Fibroblast of pulmonary artery (primary cell): ENCODE data around the gene BRIP1.
A peak's percentile ranks its signal among the peaks of the same experiment; 100 is the strongest.

ENCODE experiments used
- DNase-seq: peaks from one replicate; pipeline ENCODE4 v3.0.0-alpha.2; 2010; ENCODE audit warnings: low read depth
- H3K4me3 ChIP-seq: replicated peaks from 2 replicates; pipeline ENCODE4 v1.5.1; 2011; ENCODE audit warnings: low read depth, mild to moderate bottlenecking, control low read depth, low read length, moderate library complexity
- TF ChIP-seq, protein P1 (sequence below): IDR thresholded peaks from 2 replicates; pipeline ENCODE4 v1.5.1; 2011; ENCODE audit warnings: mild to moderate bottlenecking, control low read depth, low read length, inconsistent platforms; ENCODE audit errors: missing control alignments

The BRIP1 gene

GRCh38 chr17:61813211-61813610, 50.1 kb downstream of the BRIP1 start:
- DNase-seq = peak; percentile 17
- TF ChIP-seq, protein P1, sequence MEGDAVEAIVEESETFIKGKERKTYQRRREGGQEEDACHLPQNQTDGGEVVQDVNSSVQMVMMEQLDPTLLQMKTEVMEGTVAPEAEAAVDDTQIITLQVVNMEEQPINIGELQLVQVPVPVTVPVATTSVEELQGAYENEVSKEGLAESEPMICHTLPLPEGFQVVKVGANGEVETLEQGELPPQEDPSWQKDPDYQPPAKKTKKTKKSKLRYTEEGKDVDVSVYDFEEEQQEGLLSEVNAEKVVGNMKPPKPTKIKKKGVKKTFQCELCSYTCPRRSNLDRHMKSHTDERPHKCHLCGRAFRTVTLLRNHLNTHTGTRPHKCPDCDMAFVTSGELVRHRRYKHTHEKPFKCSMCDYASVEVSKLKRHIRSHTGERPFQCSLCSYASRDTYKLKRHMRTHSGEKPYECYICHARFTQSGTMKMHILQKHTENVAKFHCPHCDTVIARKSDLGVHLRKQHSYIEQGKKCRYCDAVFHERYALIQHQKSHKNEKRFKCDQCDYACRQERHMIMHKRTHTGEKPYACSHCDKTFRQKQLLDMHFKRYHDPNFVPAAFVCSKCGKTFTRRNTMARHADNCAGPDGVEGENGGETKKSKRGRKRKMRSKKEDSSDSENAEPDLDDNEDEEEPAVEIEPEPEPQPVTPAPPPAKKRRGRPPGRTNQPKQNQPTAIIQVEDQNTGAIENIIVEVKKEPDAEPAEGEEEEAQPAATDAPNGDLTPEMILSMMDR = no peak
- H3K4me3 ChIP-seq = no peak overlapping the region

GRCh38 chr17:61812747-61813146, 50.6 kb downstream of the BRIP1 start:
- TF ChIP-seq, protein P1 = no peak
- DNase-seq = no peak
- no peak overlapping the region for H3K4me3 ChIP-seq

DNA sequence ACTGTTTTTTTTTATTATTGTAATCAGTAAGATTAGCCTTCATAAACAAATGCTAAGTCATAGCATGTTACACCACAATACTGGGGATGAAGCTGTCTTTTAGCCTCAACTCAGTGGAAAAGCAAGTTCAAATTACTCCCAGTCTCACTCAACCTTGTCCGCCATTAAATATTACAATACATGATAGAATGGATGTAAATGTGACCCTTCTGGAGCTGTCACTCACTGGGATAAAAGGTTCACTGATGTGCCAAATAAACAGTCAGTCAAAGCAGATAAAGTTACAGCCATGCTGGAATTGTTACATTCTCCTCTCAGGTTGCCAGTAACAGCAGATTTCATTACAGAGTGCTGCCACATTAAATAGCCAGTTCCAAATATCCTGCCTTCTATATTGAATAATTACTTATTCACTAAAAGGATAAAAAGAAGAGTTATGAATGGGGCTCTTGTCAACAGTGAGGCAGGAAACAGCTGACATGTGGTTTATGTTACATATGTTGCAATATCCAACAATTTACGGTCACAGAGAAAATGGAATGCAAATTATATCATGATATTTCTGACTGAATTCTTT, 53.4 kb downstream of the BRIP1 start:
- DNase-seq = peak; percentile 79
- TF ChIP-seq, protein P1 = no peak
- H3K4me3 ChIP-seq = no peak overlapping the region

DNA sequence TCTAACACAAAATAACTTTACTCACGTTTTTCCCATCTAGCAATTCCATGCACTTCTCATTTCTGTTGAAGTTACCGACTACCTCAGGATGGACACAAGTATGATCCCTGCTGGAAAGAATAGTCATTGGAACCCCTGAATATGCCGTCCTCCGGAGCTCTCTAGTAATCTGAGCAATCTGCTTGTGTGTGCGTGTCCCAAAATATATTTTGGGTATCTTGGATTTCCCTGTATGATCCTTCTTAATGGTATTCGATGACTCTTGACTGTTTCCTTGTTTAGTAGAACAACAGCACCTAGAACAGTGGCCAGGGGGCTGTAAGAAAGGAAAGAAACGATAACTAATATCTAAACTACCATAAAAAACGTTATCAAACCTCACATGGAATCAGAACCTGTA, 54.9 kb downstream of the BRIP1 start:
- TF ChIP-seq, protein P1 = no peak
- H3K4me3 ChIP-seq = no peak overlapping the region
- no peak for DNase-seq

GRCh38 chr17:61806936-61807335, 56.4 kb downstream of the BRIP1 start:
- no peak for DNase-seq
- no peak overlapping the region for H3K4me3 ChIP-seq
- TF ChIP-seq, protein P1 = no peak

- TF ChIP-seq, protein P1 = no peak
- no peak overlapping the region for H3K4me3 ChIP-seq
- DNase-seq = no peak
These were observed 57.1 kb downstream of the BRIP1 start for GRCh38 chr17:61806081-61806828.

GRCh38 chr17:61805399-61805798, 57.9 kb downstream of the BRIP1 start:
- DNase-seq = peak; percentile 36
- no peak overlapping the region for H3K4me3 ChIP-seq
- TF ChIP-seq, protein P1 = no peak
